ENCODE measurements around the gene TAGLN. TPM values are rescaled to one million over a fixed set of nuclear protein-coding genes. Genes with fewer than 3 reads are reported as not detected.

Gene TAGLN
- total and polyA plus RNA-seq, 9 of the 15 experiments (the other 6 are each of a cell fraction or from before 2014, with no cell fraction given): 0.21 to 4.9 (median 1.1) TPM

- no peaks in the 10 kb centered on the region for H3K9me3 ChIP-seq (replicated peaks; ENCODE audit: control insufficient read depth, insufficient read depth, low read depth, low read length)
- ATAC-seq: no peak
- H3K27me3 ChIP-seq (ENCODE audit: control insufficient read depth in 2 of 2, insufficient read depth in 2 of 2, low read length in 2 of 2): no peaks in the 10 kb centered on the region
- no peak for FAIRE-seq
- H3K9ac ChIP-seq (ENCODE audit: insufficient read depth in 1 of 2, low read depth in 2 of 2, low read length in 2 of 2): peak overlapping the region in 1 of 2 experiments; percentile 61; a peak in 1 of 4 replicates
- TF ChIP-seq ZNF217 (CRISPR knock-in tag; IDR thresholded peaks at IDR 0.05) (no peak), ATF7 (IDR thresholded peaks at IDR 0.05) (no peak), MXD1 (CRISPR knock-in tag; IDR thresholded peaks at IDR 0.05; ENCODE audit: borderline replicate concordance, poor library complexity, severe bottlenecking) (no peak), GATAD2B (IDR thresholded peaks at IDR 0.05; ENCODE audit: borderline replicate concordance) (no peak), C11orf30 (IDR thresholded peaks at IDR 0.05; ENCODE audit: low read depth) (no peak), ZNF316 (IDR thresholded peaks at IDR 0.05) (no peak), BMI1 (IDR thresholded peaks at IDR 0.05; ENCODE audit: low read length) (no peak), ZKSCAN3 (CRISPR knock-in tag; IDR thresholded peaks at IDR 0.05) (no peak), ZBTB2 (IDR thresholded peaks at IDR 0.05) (no peak), HEY1 (CRISPR knock-in tag; IDR thresholded peaks at IDR 0.05; ENCODE audit: borderline replicate concordance) (no peak), SETDB1 (IDR thresholded peaks at IDR 0.05; ENCODE audit: low read length) (no peak), RCOR1 (IDR thresholded peaks at IDR 0.05; ENCODE audit: borderline replicate concordance in 1 of 2, low read depth in 2 of 2, low read length in 2 of 2) (no peak), ZNF408 (CRISPR knock-in tag; IDR thresholded peaks at IDR 0.05; ENCODE audit: low read depth) (no peak), TAF1 (IDR thresholded peaks at IDR 0.05; ENCODE audit: control insufficient read depth, extremely low read depth, insufficient read depth, low read length, severe bottlenecking) (no peak), ZNF436 (CRISPR knock-in tag; IDR thresholded peaks at IDR 0.05) (no peak), AFF4 (CRISPR knock-in tag; IDR thresholded peaks at IDR 0.05) (no peak)
- H3K4me1 ChIP-seq (replicated peaks in 1 of 2; ENCODE audit: control insufficient read depth in 2 of 2, insufficient read depth in 2 of 2, low read length in 2 of 2): peaks cover 18 to 31% of the 10 kb centered on the region in 2 experiments; a peak in 4 of 5 replicates
- no peak for DNase-seq (ENCODE audit: extremely low read depth in 1 of 4, low spot score in 3 of 4)
- no peak overlapping the region for H3K4me3 ChIP-seq
- in situ Hi-C loops (cut with MboI) (loop anchor here (10.0 to 25.0 kb wide), 2 partner anchors 345 to 718 kb away; no protein-coding TSS in a partner anchor), intact Hi-C loops (cut with micrococcal nuclease) (loop anchor here (5.0 kb wide), 3 partner anchors 97 to 438 kb away; partner anchors contain the start of genes APOA5 and CEP164)
- BruUV-seq (replicated peaks): TSS peak; percentile 38
- H3K79me2 ChIP-seq (ENCODE audit: control insufficient read depth, insufficient read depth, low read length): peaks cover 45% of the 10 kb centered on the region
- peaks cover 46% of the 10 kb centered on the region for H3K36me3 ChIP-seq (ENCODE audit: control insufficient read depth, insufficient read depth, low read length)
- no peak overlapping the region for H3K4me2 ChIP-seq (ENCODE audit: insufficient read depth, low read length)
- no peak overlapping the region for H2AFZ ChIP-seq (ENCODE audit: low read depth, low read length)
- ChIA-PET POLR2A (interaction anchor here (1.7 to 3.6 kb wide), 2 partner anchors 9 to 14 kb away, joined by 5 to 20 read pairs; no protein-coding TSS in a partner anchor), CTCF (ENCODE audit: low intra/inter-chr PET ratio) (no interaction called here)
- H3K27ac ChIP-seq (ENCODE audit: extremely low read depth, low read depth, low read length): no peak overlapping the region
- WGBS (ENCODE audit: insufficient coverage, low coverage, missing lambda C conversion rate): 88% methylated on average over 4 of the region's 5 CpGs
- H4K20me1 ChIP-seq (replicated peaks; ENCODE audit: control insufficient read depth, insufficient read depth, low read length): no peaks in the 10 kb centered on the region; the same call in 1 of the 2 replicates
- H3K9me1 ChIP-seq (ENCODE audit: control insufficient read depth, insufficient read depth, low read length): no peaks in the 10 kb centered on the region
Observed at GRCh38 chr11:117229931-117230285, 30.7 kb downstream of the TAGLN start.

All from K562 (cell line).